SH-SY5Y (cell line): ENCODE results near the gene ELK4.

Source experiments
- GATA2 ChIP-seq: IDR thresholded peaks from 2 replicates; pipeline ENCODE4 v1.6.1; 2011; ENCODE audit warnings: mild to moderate bottlenecking, low read depth, low read length
- GATA3 ChIP-seq: IDR thresholded peaks from 2 replicates; pipeline ENCODE4 v1.6.1; 2011; ENCODE audit warnings: low read depth, mild to moderate bottlenecking, low read length, moderate library complexity

DNA sequence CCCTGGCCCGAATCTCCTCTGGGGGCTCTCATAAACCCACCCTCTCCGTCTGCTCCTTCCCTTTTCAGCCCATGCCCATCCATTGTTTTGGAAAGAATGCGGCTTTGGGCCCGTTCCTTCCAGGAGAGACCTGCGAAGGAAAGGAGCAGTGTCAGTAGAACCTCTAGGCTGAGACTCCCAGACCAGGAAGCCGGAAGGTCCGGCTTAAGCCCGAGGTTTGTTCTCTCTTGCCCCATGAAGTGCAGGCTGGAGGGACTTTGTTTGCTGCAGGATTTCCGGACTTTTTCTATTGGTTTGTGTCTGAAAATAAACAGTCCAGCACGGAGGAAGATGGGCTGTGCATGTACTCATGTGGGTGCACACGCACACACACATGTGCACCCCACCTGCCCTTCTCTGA is 49.8 kb downstream of the ELK4 start:
- TF ChIP-seq GATA2 (no peak), GATA3 (no peak)
